Fibroblast of skin of right quadriceps (primary cell): ENCODE measurements around the gene POR.

Experiments used
- DNase-seq: peaks from one replicate; pipeline ENCODE4 v3.0.0-alpha.2; 2013

Gene POR

GRCh38 chr7:75955331-75955955, 40.5 kb downstream of the POR start:
- no peak for DNase-seq

- no peak for DNase-seq
These were observed 42.2 kb downstream of the POR start for GRCh38 chr7:75957021-75957736.

- DNase-seq = no peak
These were observed 44.0 kb downstream of the POR start for GRCh38 chr7:75958802-75959543.

GRCh38 chr7:75960372-75960771, 45.4 kb downstream of the POR start:
- DNase-seq = no peak

GRCh38 chr7:75961218-75961617, 46.3 kb downstream of the POR start:
- no peak for DNase-seq

GRCh38 chr7:75962607-75963380, 47.8 kb downstream of the POR start:
- DNase-seq = peak; percentile 71

- DNase-seq = no peak
These were observed 48.5 kb downstream of the POR start for GRCh38 chr7:75963381-75963995.

GRCh38 chr7:75965617-75966016, 50.7 kb downstream of the POR start:
- DNase-seq = no peak

GRCh38 chr7:75966190-75966961, 51.4 kb downstream of the POR start:
- DNase-seq = peak; percentile 42

GRCh38 chr7:75967055-75967454, 52.1 kb downstream of the POR start:
- no peak for DNase-seq

- DNase-seq = no peak
These were observed 52.6 kb downstream of the POR start for GRCh38 chr7:75967487-75967997.

GRCh38 chr7:75968012-75968411, 53.1 kb downstream of the POR start:
- no peak for DNase-seq

- no peak for DNase-seq
These were observed 53.6 kb downstream of the POR start for GRCh38 chr7:75968561-75969001.

- no peak for DNase-seq
These were observed 54.2 kb downstream of the POR start for GRCh38 chr7:75969182-75969581.

GRCh38 chr7:75969704-75970498, 54.9 kb downstream of the POR start:
- DNase-seq = no peak

GRCh38 chr7:75971309-75971960, 56.5 kb downstream of the POR start:
- DNase-seq = no peak

GRCh38 chr7:75971961-75972763, 57.2 kb downstream of the POR start:
- no peak for DNase-seq

GRCh38 chr7:75977743-75978142, 62.8 kb downstream of the POR start:
- DNase-seq = peak; percentile 32

GRCh38 chr7:75979759-75980429, 64.9 kb downstream of the POR start:
- DNase-seq = no peak
